Progenitor cell of endocrine pancreas (in vitro differentiated cells): ENCODE measurements around the gene TBC1D8. TPM values are rescaled to one million over a fixed set of nuclear protein-coding genes. Genes with fewer than 3 reads are reported as not detected.

Experiments used
- DNase-seq: peaks from one replicate; pipeline ENCODE4 v3.0.0; 2021; ENCODE audit warnings: low spot score; ENCODE audit not compliant: unreplicated experiment
- H3K27ac Mint-ChIP-seq: 2 replicates; pipeline ENCODE4 v1.8.0; 2021; ENCODE audit warnings: mild to moderate bottlenecking, moderate library complexity, mixed read lengths
- H3K27me3 Mint-ChIP-seq: 2 replicates; pipeline ENCODE4 v1.8.0; 2021; ENCODE audit warnings: mixed read lengths
- H3K36me3 Mint-ChIP-seq: 2 replicates; pipeline ENCODE4 v1.8.0; 2022; ENCODE audit warnings: mixed read lengths; ENCODE audit not compliant: insufficient read depth
- H3K4me1 Mint-ChIP-seq: 2 replicates; pipeline ENCODE4 v1.8.0; 2021; ENCODE audit warnings: low read depth, mixed read lengths
- H3K4me3 Mint-ChIP-seq: 2 replicates; pipeline ENCODE4 v1.8.0; 2021; ENCODE audit warnings: low read depth, mild to moderate bottlenecking, moderate library complexity, mixed read lengths
- H3K9me3 Mint-ChIP-seq: 2 replicates; pipeline ENCODE4 v1.8.0; 2021; ENCODE audit warnings: low read depth, mixed read lengths
- total RNA-seq: library from RNA; stranded (reverse); gene quantifications from 2 replicates; pipeline ENCODE4 v1.2.1, GENCODE V29; 2021
- TF ChIP-seq, protein P1 (sequence below): fragments of 200-600 bp; sonication (generic); IDR thresholded peaks from one replicate; pipeline ENCODE4 v1.5.0; 2021; ENCODE audit warnings: antibody characterized with exemption, mild to moderate bottlenecking; ENCODE audit not compliant: unreplicated experiment

The TBC1D8 gene
- total RNA-seq, 1 donor from 2014 or later = 34.8 TPM

GRCh38 chr2:101080211-101081068 is 70.7 kb downstream of the TBC1D8 start:
- H3K9me3 Mint-ChIP-seq = peaks cover 23% of the 10 kb centered on the region
- H3K4me3 Mint-ChIP-seq = no peak overlapping the region
- H3K4me1 Mint-ChIP-seq = peaks cover 9% of the 10 kb centered on the region
- TF ChIP-seq, protein P1, sequence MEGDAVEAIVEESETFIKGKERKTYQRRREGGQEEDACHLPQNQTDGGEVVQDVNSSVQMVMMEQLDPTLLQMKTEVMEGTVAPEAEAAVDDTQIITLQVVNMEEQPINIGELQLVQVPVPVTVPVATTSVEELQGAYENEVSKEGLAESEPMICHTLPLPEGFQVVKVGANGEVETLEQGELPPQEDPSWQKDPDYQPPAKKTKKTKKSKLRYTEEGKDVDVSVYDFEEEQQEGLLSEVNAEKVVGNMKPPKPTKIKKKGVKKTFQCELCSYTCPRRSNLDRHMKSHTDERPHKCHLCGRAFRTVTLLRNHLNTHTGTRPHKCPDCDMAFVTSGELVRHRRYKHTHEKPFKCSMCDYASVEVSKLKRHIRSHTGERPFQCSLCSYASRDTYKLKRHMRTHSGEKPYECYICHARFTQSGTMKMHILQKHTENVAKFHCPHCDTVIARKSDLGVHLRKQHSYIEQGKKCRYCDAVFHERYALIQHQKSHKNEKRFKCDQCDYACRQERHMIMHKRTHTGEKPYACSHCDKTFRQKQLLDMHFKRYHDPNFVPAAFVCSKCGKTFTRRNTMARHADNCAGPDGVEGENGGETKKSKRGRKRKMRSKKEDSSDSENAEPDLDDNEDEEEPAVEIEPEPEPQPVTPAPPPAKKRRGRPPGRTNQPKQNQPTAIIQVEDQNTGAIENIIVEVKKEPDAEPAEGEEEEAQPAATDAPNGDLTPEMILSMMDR = no peak
- H3K27ac Mint-ChIP-seq = no peak overlapping the region
- no peak for DNase-seq
- peaks cover 30% of the 10 kb centered on the region for H3K36me3 Mint-ChIP-seq
- no peaks in the 10 kb centered on the region for H3K27me3 Mint-ChIP-seq

GRCh38 chr2:101076581-101076980 is 74.6 kb downstream of the TBC1D8 start:
- H3K27ac Mint-ChIP-seq = no peak overlapping the region
- no peak for DNase-seq
- no peaks in the 10 kb centered on the region for H3K4me1 Mint-ChIP-seq
- H3K9me3 Mint-ChIP-seq = peaks cover 30% of the 10 kb centered on the region
- H3K27me3 Mint-ChIP-seq = no peaks in the 10 kb centered on the region
- H3K4me3 Mint-ChIP-seq = no peak overlapping the region
- peaks cover 37% of the 10 kb centered on the region for H3K36me3 Mint-ChIP-seq
- TF ChIP-seq, protein P1 = no peak

DNA sequence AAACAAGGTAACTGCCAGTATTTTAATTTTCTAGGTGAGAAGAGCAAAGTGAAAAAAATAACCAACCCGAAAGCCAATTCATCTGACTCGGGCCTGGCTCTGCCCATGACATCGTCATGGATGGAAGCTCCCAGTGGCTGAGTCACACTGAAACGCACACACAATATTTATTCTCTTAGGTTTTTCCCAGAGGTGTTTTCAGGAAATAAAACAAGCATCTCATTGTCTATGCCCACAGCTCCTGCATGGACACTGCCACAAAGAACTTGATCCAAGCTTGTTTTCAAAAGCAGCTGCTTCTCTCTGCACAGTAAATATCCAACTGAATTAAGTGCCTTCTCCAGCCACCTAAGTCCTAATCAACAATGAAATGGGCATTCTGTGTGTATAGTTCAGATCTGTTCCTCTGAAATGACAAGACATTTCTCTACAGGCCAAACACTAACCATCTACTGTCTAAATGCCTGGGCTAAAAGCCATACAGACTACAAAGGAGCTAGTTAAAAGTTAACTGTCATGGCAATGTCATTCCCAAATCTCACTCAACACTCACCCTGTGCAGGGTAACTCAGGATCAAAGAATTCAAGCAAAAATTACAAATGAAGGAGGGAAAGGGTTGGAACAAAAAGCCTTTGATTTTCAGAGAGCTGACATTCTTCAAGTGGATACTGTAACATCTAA is 86.2 kb downstream of the TBC1D8 start:
- TF ChIP-seq, protein P1 = no peak
- Mint-ChIP-seq H3K27me3 (no peaks in the 10 kb centered on the region), H3K4me1 (peaks cover 21% of the 10 kb centered on the region), H3K36me3 (peaks cover 9% of the 10 kb centered on the region), H3K9me3 (no peaks in the 10 kb centered on the region), H3K4me3 (no peak overlapping the region), H3K27ac (peak overlapping the region; percentile 89)
- no peak for DNase-seq

GRCh38 chr2:101064505-101064867 is 86.7 kb downstream of the TBC1D8 start:
- H3K27ac Mint-ChIP-seq = no peak overlapping the region
- no peaks in the 10 kb centered on the region for H3K27me3 Mint-ChIP-seq
- no peak for DNase-seq
- peaks cover 10% of the 10 kb centered on the region for H3K36me3 Mint-ChIP-seq
- peaks cover 21% of the 10 kb centered on the region for H3K4me1 Mint-ChIP-seq
- H3K4me3 Mint-ChIP-seq = no peak overlapping the region
- no peaks in the 10 kb centered on the region for H3K9me3 Mint-ChIP-seq
- TF ChIP-seq, protein P1 = no peak

DNA sequence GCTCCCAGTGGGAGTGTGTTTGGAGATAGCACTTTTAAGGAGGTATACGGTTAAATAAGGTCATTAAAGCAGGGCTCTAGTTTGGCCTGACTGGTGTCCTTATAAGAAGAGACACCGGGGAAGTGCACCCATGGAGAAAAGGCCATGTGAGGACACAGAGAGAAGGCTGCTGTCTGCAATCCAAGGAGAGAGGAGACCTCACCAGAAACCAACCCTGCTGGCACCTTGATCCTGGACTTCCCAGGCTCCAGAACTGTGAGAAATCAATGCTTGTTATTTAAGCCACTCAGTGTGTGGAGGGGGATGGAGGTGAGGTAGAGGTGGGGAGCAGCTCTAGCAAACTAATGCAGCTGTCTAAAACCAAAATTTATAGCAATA is 87.1 kb downstream of the TBC1D8 start:
- peaks cover 12% of the 10 kb centered on the region for H3K36me3 Mint-ChIP-seq
- H3K9me3 Mint-ChIP-seq = no peaks in the 10 kb centered on the region
- TF ChIP-seq, protein P1 = no peak
- H3K4me1 Mint-ChIP-seq = peaks cover 21% of the 10 kb centered on the region
- H3K27me3 Mint-ChIP-seq = no peaks in the 10 kb centered on the region
- H3K4me3 Mint-ChIP-seq = no peak overlapping the region
- no peak overlapping the region for H3K27ac Mint-ChIP-seq
- no peak for DNase-seq
